A549 (cell line): ENCODE measurements around the gene SAPCD2.

ENCODE experiments used
- EHF ChIP-seq: fragments of 250-450 bp; sonication (Bioruptor Pico); IDR thresholded peaks from 2 replicates; pipeline ENCODE4 v1.5.0; 2020; ENCODE audit warnings: mild to moderate bottlenecking
- RAD21 ChIP-seq, 2 experiments: fragments of >200 bp in 1 of 2; sonication (Bioruptor Twin) in 1 of 2; formaldehyde crosslinking in 1 of 2; IDR thresholded peaks in 1 of 2; conservative IDR thresholded peaks in 1 of 2; 2 replicates in 1 of 2; 3 replicates in 1 of 2; pipeline ENCODE4 v1.6.1; 2012 to 2018; ENCODE audit warnings: inconsistent platforms in 1 of 2

DNA sequence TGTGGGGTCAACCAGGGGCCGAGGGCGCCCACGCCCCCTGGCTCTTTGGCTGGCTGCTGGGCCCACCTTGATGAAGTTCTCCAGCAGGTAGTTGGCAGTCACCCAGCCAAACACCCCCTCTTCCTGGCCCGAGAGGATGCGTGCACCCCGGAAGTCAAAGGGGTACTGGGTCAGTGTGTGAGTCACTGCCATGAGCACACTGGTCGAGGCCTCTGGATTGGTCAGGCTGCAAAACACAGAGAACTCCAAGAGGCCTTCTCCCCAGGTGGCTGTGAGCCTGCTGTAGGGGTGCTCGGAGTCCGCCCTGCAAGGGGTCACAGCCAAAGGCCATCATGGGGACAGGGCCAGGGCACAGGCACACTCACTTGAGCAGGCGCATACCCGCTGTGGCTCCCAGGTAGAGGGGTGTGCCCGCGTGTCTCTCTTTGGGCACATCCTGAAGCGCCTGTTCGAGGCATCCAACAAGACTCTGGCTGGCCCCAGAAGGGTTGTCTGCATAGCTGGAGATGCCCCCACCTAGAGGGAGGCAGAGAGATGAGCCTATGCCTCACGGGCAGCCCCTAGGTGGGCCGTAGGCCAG lies 19.1 kb downstream of the SAPCD2 start:
- TF ChIP-seq EHF (CRISPR knock-in tag) (no peak), RAD21 (conservative IDR thresholded peaks at IDR 0.05 in 1 of 2, IDR thresholded peaks at IDR 0.05 in 1 of 2) (no peak)
